ENCODE results near the gene IL10.

DNA sequence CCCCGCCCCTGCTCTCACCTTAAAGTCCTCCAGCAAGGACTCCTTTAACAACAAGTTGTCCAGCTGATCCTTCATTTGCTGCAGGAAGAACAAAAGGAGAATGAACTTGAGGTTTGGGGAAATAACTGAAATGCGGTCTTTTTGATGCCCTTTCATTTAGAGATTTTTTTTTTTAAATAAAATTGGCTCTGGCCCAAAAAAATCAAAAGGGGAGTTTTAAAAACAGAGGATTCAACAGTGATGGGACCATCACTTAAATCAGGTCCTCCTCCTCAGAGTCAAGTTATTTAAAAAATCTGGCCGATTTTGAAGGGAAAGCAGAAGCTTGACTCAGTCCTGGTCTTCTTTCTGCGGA is 979 bp downstream of the IL10 start:
- TF ChIP-seq POLR2A (IDR thresholded peaks at IDR 0.05) = no peak
- TF ChIP-seq, protein P1, sequence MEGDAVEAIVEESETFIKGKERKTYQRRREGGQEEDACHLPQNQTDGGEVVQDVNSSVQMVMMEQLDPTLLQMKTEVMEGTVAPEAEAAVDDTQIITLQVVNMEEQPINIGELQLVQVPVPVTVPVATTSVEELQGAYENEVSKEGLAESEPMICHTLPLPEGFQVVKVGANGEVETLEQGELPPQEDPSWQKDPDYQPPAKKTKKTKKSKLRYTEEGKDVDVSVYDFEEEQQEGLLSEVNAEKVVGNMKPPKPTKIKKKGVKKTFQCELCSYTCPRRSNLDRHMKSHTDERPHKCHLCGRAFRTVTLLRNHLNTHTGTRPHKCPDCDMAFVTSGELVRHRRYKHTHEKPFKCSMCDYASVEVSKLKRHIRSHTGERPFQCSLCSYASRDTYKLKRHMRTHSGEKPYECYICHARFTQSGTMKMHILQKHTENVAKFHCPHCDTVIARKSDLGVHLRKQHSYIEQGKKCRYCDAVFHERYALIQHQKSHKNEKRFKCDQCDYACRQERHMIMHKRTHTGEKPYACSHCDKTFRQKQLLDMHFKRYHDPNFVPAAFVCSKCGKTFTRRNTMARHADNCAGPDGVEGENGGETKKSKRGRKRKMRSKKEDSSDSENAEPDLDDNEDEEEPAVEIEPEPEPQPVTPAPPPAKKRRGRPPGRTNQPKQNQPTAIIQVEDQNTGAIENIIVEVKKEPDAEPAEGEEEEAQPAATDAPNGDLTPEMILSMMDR (IDR thresholded peaks at IDR 0.05) = no peak
- TF ChIP-seq EP300 (IDR thresholded peaks at IDR 0.05) = no peak
- TF ChIP-seq POLR2AphosphoS5 (IDR thresholded peaks at IDR 0.05) = no peak

Data from sigmoid colon (tissue), 4 donors.